ENCODE measurements around the gene HAUS1.
A peak's percentile ranks its signal among the peaks of the same experiment; 100 is the strongest.

HAUS1 gene, protein sequence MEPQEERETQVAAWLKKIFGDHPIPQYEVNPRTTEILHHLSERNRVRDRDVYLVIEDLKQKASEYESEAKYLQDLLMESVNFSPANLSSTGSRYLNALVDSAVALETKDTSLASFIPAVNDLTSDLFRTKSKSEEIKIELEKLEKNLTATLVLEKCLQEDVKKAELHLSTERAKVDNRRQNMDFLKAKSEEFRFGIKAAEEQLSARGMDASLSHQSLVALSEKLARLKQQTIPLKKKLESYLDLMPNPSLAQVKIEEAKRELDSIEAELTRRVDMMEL

DNA sequence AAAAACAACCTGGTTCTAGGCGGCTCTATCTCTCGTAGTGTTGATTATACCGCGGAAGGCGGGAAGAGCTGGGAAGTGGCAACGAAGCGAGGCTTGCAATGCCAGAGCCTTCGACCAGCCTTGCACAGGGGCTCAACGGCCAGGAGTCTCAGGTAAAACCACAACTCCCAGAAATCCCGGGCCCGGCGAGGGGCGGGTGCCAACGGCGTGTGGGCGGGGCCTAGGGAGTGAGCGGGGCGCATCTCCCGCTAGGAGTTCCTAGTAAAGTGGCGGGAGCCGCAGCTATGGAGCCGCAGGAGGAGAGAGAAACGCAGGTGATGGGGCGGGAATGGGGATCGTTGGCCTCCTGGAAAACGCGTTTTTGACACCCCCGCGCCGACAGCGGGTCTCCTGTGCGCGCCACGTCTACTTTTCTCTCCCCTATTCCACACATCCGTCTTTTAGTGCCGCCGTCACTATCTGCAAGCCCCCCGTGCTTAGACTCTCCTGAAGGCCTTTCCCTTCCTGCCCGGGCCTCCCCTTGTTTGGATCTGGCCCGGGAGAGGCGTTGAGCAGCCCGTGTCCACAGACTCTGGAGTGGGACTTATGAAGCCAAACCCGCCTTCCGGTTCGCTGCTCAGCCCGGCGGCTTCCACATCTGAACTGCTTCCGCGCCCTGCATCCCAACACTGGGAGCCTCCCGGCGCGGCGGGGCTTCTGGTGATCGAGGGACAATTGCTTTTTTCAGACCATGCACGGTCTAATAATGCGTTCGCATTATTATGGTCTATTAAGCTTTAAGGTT, at the start of gene HAUS1:
Gene HAUS1, plus strand, starts transcription at position 258 of the 784 bp plus-strand sequence. Its CDS starts 27 bp downstream, at position 285.
- peak; percentile 67 to 69 for DNase-seq (ENCODE audit: low read depth in 2 of 2)

GRCh38 chr18:46054956-46055837, 49.0 kb upstream of the HAUS1 start:
- DNase-seq (ENCODE audit: low read depth in 2 of 2) = no peak

GRCh38 chr18:46055838-46056230, 48.4 kb upstream of the HAUS1 start:
- DNase-seq (ENCODE audit: low read depth in 2 of 2) = no peak

DNA sequence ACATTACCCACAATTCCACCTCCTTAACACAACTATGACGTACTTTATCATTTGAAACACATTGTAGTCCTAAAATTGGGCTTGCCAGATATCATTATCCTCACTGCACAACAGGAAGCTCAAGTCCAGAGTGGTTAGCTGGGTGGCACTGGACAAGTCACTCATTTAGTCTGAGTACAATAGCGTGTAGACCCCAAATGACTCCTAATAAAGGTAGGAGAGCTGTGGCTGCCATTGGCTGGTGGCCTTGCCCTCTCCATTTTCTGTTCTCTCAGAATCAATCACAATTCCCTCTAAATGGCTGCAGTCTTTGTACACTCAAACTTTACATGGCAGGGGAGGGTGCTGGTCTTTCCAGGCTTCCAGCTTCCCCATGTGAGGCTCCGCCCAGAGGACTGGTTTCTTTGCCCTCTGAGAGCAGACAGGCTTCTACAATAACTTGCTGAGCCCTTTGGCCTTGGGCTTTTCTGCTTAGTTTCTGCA, 43.8 kb upstream of the HAUS1 start:
- DNase-seq (ENCODE audit: low read depth in 2 of 2) = no peak

GRCh38 chr18:46061387-46061786, 42.8 kb upstream of the HAUS1 start:
- no peak for DNase-seq (ENCODE audit: low read depth in 2 of 2)

- DNase-seq (ENCODE audit: low read depth in 2 of 2) = no peak
These were observed 42.4 kb upstream of the HAUS1 start for GRCh38 chr18:46061796-46062195.

- no peak for DNase-seq (ENCODE audit: low read depth in 2 of 2)
These were observed 41.4 kb upstream of the HAUS1 start for GRCh38 chr18:46062781-46063180.

GRCh38 chr18:46067438-46068007, 36.7 kb upstream of the HAUS1 start:
- DNase-seq (ENCODE audit: low read depth in 2 of 2) = no peak

GRCh38 chr18:46068763-46069162, 35.4 kb upstream of the HAUS1 start:
- DNase-seq (ENCODE audit: low read depth in 2 of 2) = no peak

DNA sequence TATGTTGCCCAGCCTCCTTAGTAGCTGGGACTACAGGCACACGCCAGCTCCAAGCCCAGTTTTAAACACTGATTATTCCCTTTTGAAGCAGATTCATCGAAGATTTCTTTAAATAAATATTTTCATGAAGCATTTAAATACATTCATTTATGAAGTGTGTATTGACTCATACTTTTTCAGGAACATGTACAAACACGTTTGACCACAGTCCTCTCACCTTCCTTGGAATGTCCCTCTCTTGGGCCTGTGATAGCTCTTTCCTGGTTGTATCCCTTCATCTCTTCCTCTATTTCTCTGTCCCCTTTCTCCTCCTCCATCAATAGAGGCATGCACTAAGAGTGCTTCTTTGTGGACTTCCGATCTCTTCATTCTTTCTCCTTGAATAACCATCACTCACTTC, 34.7 kb upstream of the HAUS1 start:
- DNase-seq (ENCODE audit: low read depth in 2 of 2) = no peak

DNA sequence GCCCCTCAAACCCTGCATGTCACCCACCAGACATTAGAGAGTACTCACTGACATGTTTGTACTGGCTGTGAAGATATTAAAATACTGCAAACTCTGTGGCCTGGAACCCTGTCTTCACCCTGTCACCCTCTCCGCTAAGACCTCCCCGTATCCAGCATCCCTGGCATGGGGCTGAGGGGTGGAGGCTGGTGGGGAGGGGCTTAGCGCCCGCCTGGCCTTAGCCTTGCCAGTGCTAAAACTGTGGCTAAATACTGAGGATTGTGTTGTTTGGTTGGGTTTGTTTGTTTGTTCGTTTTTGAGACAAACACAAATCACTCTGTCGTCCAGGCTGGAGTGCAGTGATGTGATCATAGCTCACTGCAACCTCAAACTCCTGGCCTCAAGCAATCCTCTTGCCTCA, 34.0 kb upstream of the HAUS1 start:
- DNase-seq (ENCODE audit: low read depth in 2 of 2) = no peak

DNA sequence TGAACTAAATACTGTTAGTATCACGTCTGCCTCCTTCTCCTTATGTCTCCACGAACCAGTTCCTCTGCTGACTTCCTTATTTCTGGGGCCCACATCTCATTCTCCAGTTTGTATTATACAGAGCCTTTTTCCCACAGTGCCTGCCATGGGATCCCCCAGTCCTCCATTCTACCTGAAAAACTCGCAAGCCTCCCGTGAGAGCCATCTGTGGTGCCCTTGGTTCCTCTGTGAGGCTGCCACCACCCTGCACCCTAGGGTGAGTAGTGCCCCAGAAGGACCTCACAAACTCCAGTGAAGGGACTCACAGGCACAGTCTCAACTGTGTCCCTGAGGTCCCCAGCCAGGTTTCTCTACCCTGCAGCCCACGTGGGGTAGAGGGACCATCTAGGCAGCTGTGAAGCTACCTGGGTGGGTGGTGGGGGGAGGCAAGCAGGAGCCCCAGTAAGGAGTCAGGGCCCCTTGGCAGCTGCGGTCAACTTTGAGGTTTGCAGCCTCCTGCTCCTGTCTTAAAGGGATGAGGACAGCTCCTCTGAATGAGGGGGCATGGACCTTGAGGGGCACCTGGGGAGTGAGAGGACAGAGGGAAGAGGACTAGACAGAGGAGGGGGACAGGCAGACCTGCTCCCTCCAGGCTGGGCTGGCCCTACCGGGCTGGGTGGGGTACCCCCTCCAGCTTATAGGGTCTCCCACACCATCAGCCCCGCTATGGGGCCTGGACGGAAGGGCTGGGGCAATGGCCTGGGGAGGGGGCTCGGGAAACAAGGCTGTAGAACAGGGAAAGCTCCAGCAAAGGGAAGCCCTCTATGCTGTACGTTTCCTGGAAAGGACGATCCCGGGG, 33.2 kb upstream of the HAUS1 start:
- no peak for DNase-seq (ENCODE audit: low read depth in 2 of 2)

DNA sequence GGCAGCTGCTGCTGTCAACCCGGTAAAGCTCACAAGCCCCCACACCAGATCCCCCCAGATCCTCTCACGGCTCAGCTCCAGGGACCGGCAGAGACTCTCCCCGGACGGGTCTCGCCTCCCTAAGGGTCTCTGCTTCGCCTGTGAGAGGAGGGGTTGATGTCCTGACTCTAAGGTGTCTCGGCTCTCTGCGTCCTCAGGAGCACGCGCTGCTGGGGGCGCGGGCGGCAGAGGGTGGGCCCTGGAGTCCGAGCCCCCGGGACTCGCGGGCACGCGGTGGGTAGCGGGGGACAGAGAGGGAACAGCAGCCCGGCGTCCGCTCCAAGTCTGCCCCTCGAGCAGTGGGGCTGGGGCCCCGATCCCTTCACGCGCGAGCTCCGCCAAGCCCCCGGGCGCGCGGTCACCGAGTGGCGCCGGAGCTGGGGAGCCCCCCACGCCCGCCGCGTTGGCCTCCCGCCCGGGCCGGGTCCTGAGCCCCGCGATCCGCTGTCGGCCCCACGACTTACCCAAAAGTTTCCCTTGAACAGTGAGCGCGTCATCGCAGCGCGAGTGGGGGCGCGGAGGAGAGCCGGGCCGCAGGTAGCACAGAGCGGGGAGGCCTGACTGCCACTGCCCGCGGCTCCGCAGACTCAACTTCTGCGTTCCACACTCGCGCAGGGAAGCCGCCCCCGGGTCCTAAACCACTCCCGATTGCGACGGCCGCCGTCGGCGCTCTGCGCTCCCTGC, 32.4 kb upstream of the HAUS1 start, which contains the start of gene PSTPIP2:
Gene PSTPIP2, minus strand, starts transcription at position 608 of the 723 bp plus-strand sequence. Its CDS starts 72 bp downstream, at position 536.
- peak; percentile 45 to 46 for DNase-seq (ENCODE audit: low read depth in 2 of 2)

- DNase-seq (ENCODE audit: low read depth in 2 of 2) = no peak
These were observed 31.8 kb upstream of the HAUS1 start for GRCh38 chr18:46072376-46072867.

- DNase-seq (ENCODE audit: low read depth in 2 of 2) = no peak
These were observed 31.2 kb upstream of the HAUS1 start for GRCh38 chr18:46072959-46073358.

GRCh38 chr18:46073474-46074331, 30.5 kb upstream of the HAUS1 start:
- DNase-seq (ENCODE audit: low read depth in 2 of 2) = no peak

- no peak for DNase-seq (ENCODE audit: low read depth in 2 of 2)
These were observed 24.8 kb upstream of the HAUS1 start for GRCh38 chr18:46079336-46079735.

DNA sequence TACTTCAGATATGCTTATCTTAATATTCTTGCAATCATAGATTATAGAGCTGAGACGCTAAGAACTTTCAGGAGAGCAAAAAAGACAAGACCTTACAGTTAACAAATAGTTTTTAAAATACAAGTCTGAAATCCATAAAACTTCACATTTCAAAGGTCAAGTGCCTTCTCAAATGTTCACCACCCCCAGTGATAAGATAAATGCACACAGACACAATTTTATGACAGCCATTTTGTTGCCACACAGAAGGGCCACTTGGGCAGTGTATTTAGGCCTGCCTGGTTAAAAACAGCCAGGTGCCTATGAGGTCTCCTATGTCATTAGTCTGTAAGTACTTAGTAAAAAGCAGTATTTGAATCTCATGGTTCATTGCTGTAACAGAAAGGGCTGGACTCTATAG, 24.0 kb upstream of the HAUS1 start:
- no peak for DNase-seq (ENCODE audit: low read depth in 2 of 2)

DNA sequence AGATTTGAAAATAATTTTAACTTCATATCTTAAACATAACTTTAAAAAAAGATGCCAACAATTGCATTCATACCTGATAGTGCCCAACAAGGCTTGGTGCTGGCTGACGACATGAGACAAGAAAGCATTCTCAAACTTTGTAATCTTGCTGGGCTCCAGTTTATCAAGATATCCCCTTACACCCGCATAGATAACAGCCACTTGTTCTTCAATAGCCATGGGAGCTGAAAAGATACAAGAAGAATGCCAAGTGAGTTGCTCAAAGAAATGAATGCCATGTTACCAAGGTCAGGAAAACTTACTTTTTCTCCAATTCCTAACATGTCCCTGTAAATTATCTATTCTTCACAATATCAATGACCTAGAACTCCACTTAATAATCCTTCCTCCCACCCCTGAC, 19.8 kb upstream of the HAUS1 start:
- no peak for DNase-seq (ENCODE audit: low read depth in 2 of 2)

Measured in stimulated activated CD8-positive, alpha-beta memory T cell treated with anti-CD3 and anti-CD28 coated beads, Interleukin-7, amount 100 ng/mL, for 1 hour (primary cell).